ES-I3 (cell line): Measurements from ENCODE around the gene LRRC15.

Experiments
- H3K36me3 ChIP-seq: 2 replicates; pipeline ENCODE4 v1.6.1; 2013; ENCODE audit warnings: mild to moderate bottlenecking, low read length, control low read depth, moderate library complexity; ENCODE audit not compliant: insufficient read depth
- H3K4me1 ChIP-seq: 2 replicates; pipeline ENCODE4 v1.6.1; 2013; ENCODE audit warnings: mild to moderate bottlenecking, control low read depth, low read length; ENCODE audit not compliant: insufficient read depth
- H3K9ac ChIP-seq: 2 replicates; pipeline ENCODE4 v1.6.1; 2013; ENCODE audit warnings: low read depth, mild to moderate bottlenecking, low read length, moderate library complexity
- H3K9me3 ChIP-seq: 2 replicates; pipeline ENCODE4 v1.6.1; 2013; ENCODE audit warnings: mild to moderate bottlenecking, low read length, moderate library complexity; ENCODE audit not compliant: control insufficient read depth, insufficient read depth

Gene LRRC15

GRCh38 chr3:194306109-194306686 lies 63.3 kb downstream of the LRRC15 start:
- H3K4me1 ChIP-seq = peaks cover 19% of the 10 kb centered on the region; the same call in 1 of the 2 replicates
- no peaks in the 10 kb centered on the region for H3K9me3 ChIP-seq
- H3K36me3 ChIP-seq = no peaks in the 10 kb centered on the region
- no peak overlapping the region for H3K9ac ChIP-seq

GRCh38 chr3:194305356-194306108 lies 64.0 kb downstream of the LRRC15 start:
- Histone ChIP-seq H3K36me3 (no peaks in the 10 kb centered on the region), H3K4me1 (peaks cover 23% of the 10 kb centered on the region; the same call in 1 of the 2 replicates), H3K9me3 (no peaks in the 10 kb centered on the region), H3K9ac (no peak overlapping the region)
